ENCODE data around the gene GSC2.

GRCh38 chr22:19134176-19134831 is 15.8 kb downstream of the GSC2 start:
- TF ChIP-seq, protein P1, sequence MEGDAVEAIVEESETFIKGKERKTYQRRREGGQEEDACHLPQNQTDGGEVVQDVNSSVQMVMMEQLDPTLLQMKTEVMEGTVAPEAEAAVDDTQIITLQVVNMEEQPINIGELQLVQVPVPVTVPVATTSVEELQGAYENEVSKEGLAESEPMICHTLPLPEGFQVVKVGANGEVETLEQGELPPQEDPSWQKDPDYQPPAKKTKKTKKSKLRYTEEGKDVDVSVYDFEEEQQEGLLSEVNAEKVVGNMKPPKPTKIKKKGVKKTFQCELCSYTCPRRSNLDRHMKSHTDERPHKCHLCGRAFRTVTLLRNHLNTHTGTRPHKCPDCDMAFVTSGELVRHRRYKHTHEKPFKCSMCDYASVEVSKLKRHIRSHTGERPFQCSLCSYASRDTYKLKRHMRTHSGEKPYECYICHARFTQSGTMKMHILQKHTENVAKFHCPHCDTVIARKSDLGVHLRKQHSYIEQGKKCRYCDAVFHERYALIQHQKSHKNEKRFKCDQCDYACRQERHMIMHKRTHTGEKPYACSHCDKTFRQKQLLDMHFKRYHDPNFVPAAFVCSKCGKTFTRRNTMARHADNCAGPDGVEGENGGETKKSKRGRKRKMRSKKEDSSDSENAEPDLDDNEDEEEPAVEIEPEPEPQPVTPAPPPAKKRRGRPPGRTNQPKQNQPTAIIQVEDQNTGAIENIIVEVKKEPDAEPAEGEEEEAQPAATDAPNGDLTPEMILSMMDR (IDR thresholded peaks at IDR 0.05; ENCODE audit: low read depth, low read length, poor library complexity, severe bottlenecking) = no peak
- TF ChIP-seq EZH2phosphoT487 (IDR thresholded peaks at IDR 0.05; ENCODE audit: borderline replicate concordance, low read length) = no peak

Data from DOHH2 (cell line).